ENCODE measurements around the gene B3GALT4.

Gene B3GALT4

GRCh38 chr6:33305052-33305451 is 28.1 kb downstream of the B3GALT4 start:
- no peaks in the 10 kb centered on the region for H3K27me3 Mint-ChIP-seq
- no peak for DNase-seq
- H3K36me3 Mint-ChIP-seq: peaks cover 46% of the 10 kb centered on the region
- H3K4me1 Mint-ChIP-seq: peaks cover 40% of the 10 kb centered on the region
- H3K27ac Mint-ChIP-seq: no peak overlapping the region
- no peak overlapping the region for H3K4me3 Mint-ChIP-seq
- no peaks in the 10 kb centered on the region for H3K9me3 Mint-ChIP-seq
- CTCF ChIA-PET: interaction anchor here (0.9 kb wide), 1 partner anchor 56 kb away, joined by 3 read pairs; no protein-coding TSS in a partner anchor

DNA sequence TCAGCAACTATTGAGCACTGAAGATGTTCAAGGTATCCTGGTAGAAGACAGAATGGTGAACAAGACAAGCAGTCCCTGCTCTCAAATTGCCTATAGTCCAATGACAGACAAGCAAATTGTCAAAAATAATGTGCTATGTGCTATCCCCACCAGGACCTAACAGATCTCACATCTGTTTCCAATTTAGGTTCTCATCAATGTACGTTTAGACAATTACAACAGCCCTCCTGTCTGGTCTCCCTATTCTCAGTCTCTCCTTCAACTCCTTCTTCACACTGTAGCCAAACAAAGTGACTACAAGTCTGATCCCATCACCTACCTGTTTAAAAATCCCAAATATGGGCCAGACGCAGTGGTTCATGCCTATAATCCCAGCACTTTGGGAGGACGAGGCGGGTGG is 29.4 kb downstream of the B3GALT4 start:
- CTCF ChIA-PET: no interaction called here
- H3K4me1 Mint-ChIP-seq: peaks cover 36% of the 10 kb centered on the region
- DNase-seq: no peak
- no peaks in the 10 kb centered on the region for H3K27me3 Mint-ChIP-seq
- H3K36me3 Mint-ChIP-seq: peaks cover 42% of the 10 kb centered on the region
- H3K27ac Mint-ChIP-seq: no peak overlapping the region
- H3K9me3 Mint-ChIP-seq: no peaks in the 10 kb centered on the region
- no peak overlapping the region for H3K4me3 Mint-ChIP-seq

GRCh38 chr6:33312361-33313104 is 35.6 kb downstream of the B3GALT4 start:
- peak; percentile 93 for DNase-seq
- CTCF ChIA-PET: interaction anchor here (0.9 to 4.6 kb wide), 5 partner anchors 12 to 113 kb away, joined by 3 to 32 read pairs (median 5); partner anchors contain the start of gene RGL2
- no peaks in the 10 kb centered on the region for H3K27me3 Mint-ChIP-seq
- no peaks in the 10 kb centered on the region for H3K9me3 Mint-ChIP-seq
- H3K27ac Mint-ChIP-seq: peak overlapping the region; percentile 99
- H3K36me3 Mint-ChIP-seq: peaks cover 47% of the 10 kb centered on the region
- H3K4me1 Mint-ChIP-seq: peaks cover 67% of the 10 kb centered on the region
- H3K4me3 Mint-ChIP-seq: peak overlapping the region; percentile 99

GRCh38 chr6:33313105-33313708 is 36.3 kb downstream of the B3GALT4 start:
- Mint-ChIP-seq H3K36me3 (peaks cover 52% of the 10 kb centered on the region), H3K4me3 (peak overlapping the region; percentile 99), H3K27ac (peak overlapping the region; percentile 99), H3K9me3 (no peaks in the 10 kb centered on the region), H3K27me3 (no peaks in the 10 kb centered on the region), H3K4me1 (peaks cover 69% of the 10 kb centered on the region)
- peak; percentile 60 for DNase-seq
- CTCF ChIA-PET: interaction anchor here (1.5 to 4.6 kb wide), 3 partner anchors 13 to 112 kb away, joined by 5 to 32 read pairs (median 7); partner anchors contain the start of gene RGL2

DNA sequence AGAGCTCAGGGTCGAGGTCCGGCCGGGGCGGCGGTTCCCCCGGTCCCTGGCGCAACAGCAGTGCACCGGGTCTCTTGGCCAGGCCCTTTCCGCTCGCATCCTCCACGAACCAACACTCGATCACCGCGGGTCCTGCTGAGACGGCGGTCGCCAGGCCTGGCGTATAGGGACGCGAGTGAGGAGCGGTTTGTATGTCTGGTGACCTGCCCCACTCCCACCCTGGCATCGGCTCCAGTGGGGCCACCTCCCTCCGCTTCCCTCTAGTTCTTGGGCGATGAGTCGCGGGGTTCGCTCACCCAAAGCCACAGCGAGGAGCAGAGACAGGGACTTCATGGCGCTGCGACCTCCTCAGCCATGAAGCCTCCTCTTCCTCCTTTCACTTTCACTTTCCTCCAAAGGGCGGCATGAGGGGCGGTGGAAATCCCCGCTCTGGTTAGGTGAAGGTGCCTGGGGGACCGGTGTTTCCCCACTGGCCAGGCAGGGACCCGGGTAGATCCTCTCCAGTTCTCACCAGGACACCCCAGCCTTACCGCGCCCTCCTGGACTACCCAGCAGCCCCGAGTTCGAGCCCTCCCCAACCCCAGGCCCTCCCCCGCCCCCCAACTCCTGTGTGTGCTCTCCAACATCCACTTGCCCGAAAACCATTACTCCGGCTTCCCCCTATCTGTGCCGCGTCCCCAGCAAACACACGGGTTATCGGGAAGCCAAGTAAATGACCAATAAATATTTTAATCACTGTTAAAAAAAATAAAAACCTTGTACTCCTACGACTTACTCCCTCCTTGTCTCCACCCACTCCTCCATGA is 37.0 kb downstream of the B3GALT4 start, which contains the start of gene TAPBP:
Gene TAPBP (minus strand): TSS at position 370 of the 806 bp plus-strand sequence. CDS start 37 bp downstream, at position 333.
- peak; percentile 91 for DNase-seq
- Mint-ChIP-seq H3K27me3 (no peaks in the 10 kb centered on the region), H3K9me3 (no peaks in the 10 kb centered on the region), H3K27ac (peak within 1 kb of the TSS; percentile 99), H3K4me1 (peaks cover 69% of the 10 kb centered on the region), H3K36me3 (peaks cover 52% of the 10 kb centered on the region), H3K4me3 (peak within 1 kb of the TSS; percentile 99)
- CTCF ChIA-PET: interaction anchor here (2.2 to 4.6 kb wide), 2 partner anchors 14 to 112 kb away, joined by 5 to 32 read pairs; partner anchors contain the start of gene RGL2

DNA sequence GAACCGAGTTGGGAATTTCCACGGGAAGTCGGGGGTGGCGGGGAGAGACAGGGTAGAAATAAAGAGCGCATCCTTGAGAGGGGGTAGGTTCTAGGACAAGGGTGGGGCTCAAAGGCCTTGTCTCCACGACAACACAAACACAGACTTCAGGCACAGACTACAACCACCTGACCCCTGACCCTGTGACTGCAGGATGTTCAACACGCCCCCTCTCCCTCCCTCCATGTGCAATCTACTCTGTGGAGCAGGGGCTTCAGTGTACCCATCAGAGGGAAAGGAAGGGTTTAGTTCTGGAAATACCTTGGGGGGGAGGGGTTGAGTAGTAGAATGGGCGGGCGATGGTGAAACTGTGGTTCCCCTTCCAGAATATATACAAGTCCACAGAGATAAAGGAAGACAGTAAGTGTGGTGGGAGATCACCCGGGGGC is 37.6 kb downstream of the B3GALT4 start:
- no peaks in the 10 kb centered on the region for H3K27me3 Mint-ChIP-seq
- H3K4me3 Mint-ChIP-seq: peak overlapping the region; percentile 99
- peak overlapping the region; percentile 99 for H3K27ac Mint-ChIP-seq
- CTCF ChIA-PET: no interaction called here
- H3K9me3 Mint-ChIP-seq: no peaks in the 10 kb centered on the region
- H3K4me1 Mint-ChIP-seq: peaks cover 73% of the 10 kb centered on the region
- peak; percentile 83 for DNase-seq
- peaks cover 57% of the 10 kb centered on the region for H3K36me3 Mint-ChIP-seq

DNA sequence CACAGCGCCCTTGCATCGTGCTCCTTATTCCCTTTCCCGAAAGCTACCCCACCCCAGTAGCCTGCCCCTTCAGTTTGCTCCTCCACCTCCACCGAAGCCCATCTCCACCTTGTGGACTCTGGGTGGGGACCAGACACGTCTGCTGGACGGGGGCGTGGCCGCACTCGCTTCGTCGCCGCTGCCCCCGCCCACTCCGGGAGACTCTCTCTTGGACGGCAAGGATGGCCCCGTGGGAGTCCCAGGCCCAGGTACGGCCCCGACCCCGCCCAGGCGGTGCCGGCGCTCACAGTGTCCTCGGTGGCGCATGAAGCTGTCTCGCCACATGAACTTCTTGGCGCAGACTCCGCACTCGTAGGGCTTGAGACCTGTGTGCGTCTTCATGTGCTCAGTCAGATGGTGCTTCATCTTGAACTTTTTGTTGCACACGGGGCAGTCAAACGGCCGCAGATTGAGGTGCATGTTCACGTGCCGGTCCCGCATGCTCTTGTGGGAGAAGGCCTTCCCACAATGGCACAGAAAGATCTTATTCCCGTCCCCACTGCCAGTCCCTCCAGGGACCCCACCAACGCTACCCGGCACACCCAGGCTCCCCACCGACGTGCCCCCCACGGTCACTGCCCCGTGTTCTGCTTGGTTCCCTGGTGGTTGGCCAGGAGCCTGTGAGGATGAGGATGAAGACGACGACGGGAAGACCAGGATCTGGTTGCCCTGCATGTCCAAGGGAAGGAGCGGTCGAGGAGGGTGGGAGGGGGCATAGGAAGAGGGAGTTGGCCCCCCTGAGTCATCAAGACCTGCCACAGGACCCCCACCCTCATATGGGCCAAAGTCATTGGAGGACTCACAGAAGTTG is 38.2 kb downstream of the B3GALT4 start:
- Mint-ChIP-seq H3K4me1 (peaks cover 76% of the 10 kb centered on the region), H3K9me3 (no peaks in the 10 kb centered on the region), H3K27me3 (no peaks in the 10 kb centered on the region), H3K36me3 (peaks cover 64% of the 10 kb centered on the region), H3K4me3 (peak overlapping the region; percentile 99), H3K27ac (peak overlapping the region; percentile 99)
- DNase-seq: peak; percentile 40
- CTCF ChIA-PET: no interaction called here

DNA sequence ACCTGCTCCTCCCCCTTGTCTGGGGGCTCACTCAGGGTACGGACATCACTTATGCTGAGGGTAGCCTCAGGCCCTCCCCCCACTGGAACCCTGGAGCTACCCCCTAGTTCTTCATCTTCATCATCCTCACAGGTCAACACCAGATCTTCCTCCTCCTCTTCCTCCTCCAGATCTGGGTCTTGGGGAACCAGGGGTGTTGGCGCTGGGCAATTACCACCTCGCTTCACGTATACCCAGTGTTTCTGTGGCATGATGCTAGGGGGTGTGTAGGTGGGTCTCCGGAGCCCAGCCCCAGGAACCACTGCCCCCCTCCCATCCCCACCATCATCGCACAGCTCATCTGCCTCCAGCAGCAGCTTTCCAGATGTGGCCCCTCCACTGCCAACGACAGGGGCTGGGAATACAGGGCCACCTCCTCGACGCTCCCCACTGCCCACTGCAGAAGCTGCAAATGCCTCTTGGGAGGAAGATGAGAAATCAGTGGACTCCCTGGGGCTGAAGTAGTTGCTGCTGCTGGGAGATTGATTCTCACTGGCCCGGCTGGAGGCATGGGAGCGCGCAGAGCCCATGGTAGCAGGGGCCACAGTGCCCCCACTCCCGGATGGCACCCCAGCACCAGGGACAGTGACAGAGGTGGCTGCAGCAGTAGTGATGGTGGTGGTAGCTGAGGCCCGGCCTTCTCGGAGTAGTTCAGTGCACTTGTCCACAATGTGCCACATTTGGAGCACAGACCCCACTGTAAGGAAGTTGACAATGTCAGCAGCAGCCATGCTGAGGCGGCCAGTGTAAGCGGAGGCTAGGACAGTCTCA is 39.1 kb downstream of the B3GALT4 start:
- DNase-seq: no peak
- H3K4me3 Mint-ChIP-seq: peak overlapping the region; percentile 99
- no peaks in the 10 kb centered on the region for H3K27me3 Mint-ChIP-seq
- no peaks in the 10 kb centered on the region for H3K9me3 Mint-ChIP-seq
- H3K27ac Mint-ChIP-seq: peak overlapping the region; percentile 73
- H3K36me3 Mint-ChIP-seq: peaks cover 69% of the 10 kb centered on the region
- H3K4me1 Mint-ChIP-seq: peaks cover 80% of the 10 kb centered on the region
- CTCF ChIA-PET: interaction anchor here (1.7 kb wide), 1 partner anchor 16 kb away, joined by 4 read pairs; no protein-coding TSS in a partner anchor

DNA sequence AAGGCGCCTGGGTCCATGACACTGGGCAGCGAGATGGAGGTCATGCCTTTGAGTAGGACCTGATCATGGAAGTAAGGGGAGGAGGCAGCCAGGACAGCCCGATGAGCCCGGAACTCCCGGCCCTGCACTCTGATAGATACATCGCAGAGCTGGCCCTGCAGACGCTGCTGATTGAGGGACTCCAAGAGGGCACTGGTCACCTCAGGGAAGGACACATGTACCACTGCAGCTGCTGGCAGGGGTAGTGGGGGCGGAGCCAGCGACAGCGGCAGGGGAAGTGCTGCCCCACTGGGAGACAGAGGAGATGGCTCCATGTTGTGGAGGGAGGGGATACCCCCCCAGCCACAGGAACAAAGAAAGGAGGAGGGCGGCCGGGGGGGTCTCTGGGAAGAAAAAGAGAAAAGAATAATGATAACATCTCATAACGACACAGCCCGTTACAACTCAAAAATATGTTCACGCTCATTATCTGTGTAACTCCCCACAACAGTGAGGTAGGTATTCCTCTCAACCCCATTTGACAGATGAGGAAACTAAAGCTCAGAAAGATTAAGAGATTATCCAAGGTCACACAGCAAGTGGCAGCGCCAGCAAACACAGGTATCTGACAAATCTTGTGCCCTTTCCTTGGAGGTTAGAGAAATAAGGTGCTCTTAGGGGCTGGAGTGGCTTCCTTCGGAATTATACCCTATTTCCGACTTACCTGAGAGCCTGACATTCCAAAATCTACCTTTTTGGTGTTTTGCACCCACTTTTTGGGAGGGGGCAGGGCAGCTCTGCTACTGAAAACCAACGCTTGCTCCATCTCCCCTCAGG is 39.9 kb downstream of the B3GALT4 start:
- no peak for DNase-seq
- no peaks in the 10 kb centered on the region for H3K27me3 Mint-ChIP-seq
- peak overlapping the region; percentile 99 for H3K4me3 Mint-ChIP-seq
- peak overlapping the region; percentile 68 for H3K27ac Mint-ChIP-seq
- H3K4me1 Mint-ChIP-seq: peaks cover 85% of the 10 kb centered on the region
- CTCF ChIA-PET: interaction anchor here (0.8 to 2.3 kb wide), 4 partner anchors 15 to 74 kb away, joined by 3 to 18 read pairs (median 5); no protein-coding TSS in a partner anchor
- no peaks in the 10 kb centered on the region for H3K9me3 Mint-ChIP-seq
- H3K36me3 Mint-ChIP-seq: peaks cover 72% of the 10 kb centered on the region

- CTCF ChIA-PET: interaction anchor here (0.8 to 2.3 kb wide), 4 partner anchors 16 to 73 kb away, joined by 3 to 18 read pairs (median 5); no protein-coding TSS in a partner anchor
- DNase-seq: no peak
- peak overlapping the region; percentile 68 for H3K27ac Mint-ChIP-seq
- H3K9me3 Mint-ChIP-seq: no peaks in the 10 kb centered on the region
- peaks cover 72% of the 10 kb centered on the region for H3K36me3 Mint-ChIP-seq
- no peaks in the 10 kb centered on the region for H3K27me3 Mint-ChIP-seq
- H3K4me3 Mint-ChIP-seq: peak overlapping the region; percentile 99
- H3K4me1 Mint-ChIP-seq: peaks cover 83% of the 10 kb centered on the region
Observed at GRCh38 chr6:33317419-33317668, 40.4 kb downstream of the B3GALT4 start.

- Mint-ChIP-seq H3K27me3 (peaks cover 3% of the 10 kb centered on the region), H3K36me3 (peaks cover 71% of the 10 kb centered on the region), H3K4me3 (peak within 1 kb of the TSS; percentile 99), H3K4me1 (peaks cover 82% of the 10 kb centered on the region), H3K9me3 (no peaks in the 10 kb centered on the region), H3K27ac (peak within 1 kb of the TSS; percentile 96)
- DNase-seq: peak; percentile 98
- CTCF ChIA-PET: interaction anchor here (0.8 to 2.3 kb wide), 4 partner anchors 16 to 73 kb away, joined by 3 to 18 read pairs (median 5); no protein-coding TSS in a partner anchor
Observed at GRCh38 chr6:33317669-33318425, 40.9 kb downstream of the B3GALT4 start, which contains the start of gene ZBTB22. Gene ZBTB22 (minus strand): TSS chr6:33317744. CDS start chr6:33316916, 828 bp downstream.

All from activated naive CD4-positive, alpha-beta T cell treated with anti-CD3 and anti-CD28 coated beads, Interleukin-2, amount 10 ng/mL, durations not matched to agents 7 days and 5 days (primary cell).